HG02642 (cell line): ENCODE data around the gene SLAMF6.
"Not testable (repeated sequence)": the region's sequence is repeated elsewhere in the genome, so short reads cannot be mapped to it uniquely, and the experiment has no call there.

Source experiments
- ATAC-seq: cut with Tn5 transposase; IDR thresholded peaks from one replicate; pipeline ENCODE4 v1.9.1; 2021; ENCODE audit warnings: mild to moderate bottlenecking; ENCODE audit not compliant: unreplicated experiment, poor library complexity

The SLAMF6 gene

GRCh38 chr1:160522622-160523345, at the start of gene SLAMF6:
Gene SLAMF6, minus strand, starts transcription at chr1:160523255. Its CDS starts 63 bp downstream, at chr1:160523192.
- ATAC-seq = no peak

GRCh38 chr1:160570840-160571239, 47.8 kb upstream of the SLAMF6 start:
- no peak for ATAC-seq

- ATAC-seq = no peak
Measured at GRCh38 chr1:160569806-160570205, 46.8 kb upstream of the SLAMF6 start.

- ATAC-seq = no peak
Measured at GRCh38 chr1:160567858-160568682, 45.0 kb upstream of the SLAMF6 start.

GRCh38 chr1:160567341-160567740, 44.3 kb upstream of the SLAMF6 start:
- ATAC-seq = no peak

- ATAC-seq = no peak
Measured at GRCh38 chr1:160565564-160565963, 42.5 kb upstream of the SLAMF6 start.

GRCh38 chr1:160563230-160563629, 40.2 kb upstream of the SLAMF6 start:
- ATAC-seq = not testable (repeated sequence)

- ATAC-seq = not testable (repeated sequence)
Measured at GRCh38 chr1:160562745-160563144, 39.7 kb upstream of the SLAMF6 start.

DNA sequence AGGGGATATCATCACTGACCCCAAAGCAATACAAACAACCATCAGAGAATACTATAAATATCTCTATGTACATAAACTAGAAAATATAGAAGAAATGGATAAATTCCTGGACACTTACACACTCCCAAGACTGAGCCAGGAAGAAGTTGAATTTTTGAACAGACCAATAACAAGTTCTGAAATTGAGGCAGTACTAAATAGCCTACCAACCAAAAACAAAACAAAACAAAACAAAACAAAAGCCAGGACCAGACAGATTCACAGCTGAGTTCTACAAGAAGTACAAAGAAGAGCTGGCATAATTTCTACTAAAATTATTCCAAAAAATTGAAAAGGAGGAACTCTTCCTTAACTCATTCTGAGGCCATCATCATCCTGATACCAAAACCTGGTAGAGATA, 37.8 kb upstream of the SLAMF6 start:
- no peak for ATAC-seq

- ATAC-seq = no peak
Measured at GRCh38 chr1:160560045-160560705, 37.1 kb upstream of the SLAMF6 start.

- not testable (repeated sequence) for ATAC-seq
Measured at GRCh38 chr1:160559437-160559836, 36.4 kb upstream of the SLAMF6 start.

- no peak for ATAC-seq
Measured at GRCh38 chr1:160558660-160559380, 35.8 kb upstream of the SLAMF6 start.

- no peak for ATAC-seq
Measured at GRCh38 chr1:160553778-160554177, 30.7 kb upstream of the SLAMF6 start.

- no peak for ATAC-seq
Measured at GRCh38 chr1:160552425-160552824, 29.4 kb upstream of the SLAMF6 start.

DNA sequence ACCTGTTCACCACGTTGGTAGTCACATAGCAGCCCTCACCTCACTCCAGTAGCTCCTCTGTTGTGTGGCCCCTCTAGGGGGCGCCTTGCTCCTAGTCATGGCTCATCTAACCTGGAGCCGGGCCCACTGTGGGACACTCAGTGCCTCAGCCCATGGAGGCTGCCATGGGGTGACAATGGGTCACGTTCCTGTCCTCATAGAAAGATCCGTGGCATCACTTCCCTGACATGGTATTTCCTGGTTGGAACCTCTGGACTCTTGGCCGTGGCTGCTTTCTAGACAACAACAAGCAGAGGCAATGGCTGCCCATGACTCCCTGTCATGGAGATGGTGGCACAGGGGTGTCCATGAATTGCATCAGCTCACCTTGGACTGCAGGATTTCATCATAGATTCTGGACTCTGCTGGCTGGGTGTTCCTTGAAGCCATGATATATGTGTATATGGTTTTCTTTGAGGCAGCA, 27.5 kb upstream of the SLAMF6 start:
- ATAC-seq = no peak

DNA sequence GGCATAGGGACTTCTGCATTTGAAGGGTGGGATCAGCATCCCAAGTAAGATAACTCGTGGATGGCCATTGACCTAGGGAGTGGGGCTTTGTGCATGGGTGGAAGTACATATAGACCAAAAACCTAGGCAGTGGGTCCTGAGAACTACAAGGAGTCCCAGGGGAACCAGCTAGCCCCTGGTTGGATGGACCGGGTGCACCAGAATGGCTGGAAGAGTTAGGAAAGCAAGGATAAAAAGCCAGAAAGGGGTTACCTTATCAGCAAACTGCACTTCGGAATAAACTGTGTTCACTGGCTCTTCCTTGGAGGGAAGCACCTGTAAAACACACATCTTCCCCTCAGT, 26.6 kb upstream of the SLAMF6 start:
- peak; percentile 14 for ATAC-seq

DNA sequence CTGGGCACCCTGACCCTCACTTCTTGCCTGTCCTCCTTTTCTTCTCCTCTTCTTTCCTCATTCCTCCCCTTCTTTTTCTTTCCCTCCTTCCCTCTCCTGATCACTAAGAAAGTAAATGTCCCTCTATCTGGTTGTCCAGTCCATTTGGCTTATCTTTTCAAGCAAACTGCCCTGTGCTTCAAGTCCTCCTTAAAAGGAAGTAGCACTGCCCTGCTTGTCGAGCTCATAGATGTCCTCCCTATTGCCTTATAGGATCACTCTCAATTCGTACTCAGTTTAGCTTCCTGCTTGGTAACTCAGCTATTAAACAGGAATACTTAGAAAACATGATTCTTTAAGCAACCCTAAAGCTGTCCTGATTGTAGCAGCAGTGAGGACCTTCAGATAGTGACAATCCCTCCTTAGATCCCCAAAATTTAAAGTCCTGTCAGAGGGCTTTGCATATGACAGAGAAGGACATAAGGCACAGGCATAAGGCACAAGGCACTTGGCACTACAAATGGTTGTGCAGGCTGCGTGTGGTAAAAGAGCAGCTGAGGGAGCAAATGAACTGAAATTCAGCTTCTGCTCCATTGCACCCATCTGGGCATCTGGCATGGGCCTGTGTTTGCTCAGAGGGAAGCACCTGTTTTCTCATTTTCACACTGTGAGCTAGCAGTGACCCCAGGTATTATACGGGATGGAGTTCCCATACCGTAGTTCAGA, 26.1 kb upstream of the SLAMF6 start:
- ATAC-seq = peak; percentile 69

- peak; percentile 38 for ATAC-seq
Measured at GRCh38 chr1:160548183-160548582, 25.1 kb upstream of the SLAMF6 start.

GRCh38 chr1:160547422-160547821, 24.4 kb upstream of the SLAMF6 start:
- no peak for ATAC-seq

- no peak for ATAC-seq
Measured at GRCh38 chr1:160546942-160547341, 23.9 kb upstream of the SLAMF6 start.
